Colon (tissue), 2 donors: ENCODE data around the gene SNRPA.
"Not testable (repeated sequence)": the region's sequence is repeated elsewhere in the genome, so short reads cannot be mapped to it uniquely, and the experiment has no call there.

ENCODE experiments used
- FAIRE-seq: peaks from 2 replicates; lab custom pipeline; 2012; peaks lifted over from hg19 to GRCh38; lab: Jason Lieb, UNC
- donor health status: control.
- donor health status: control.

Gene SNRPA

DNA sequence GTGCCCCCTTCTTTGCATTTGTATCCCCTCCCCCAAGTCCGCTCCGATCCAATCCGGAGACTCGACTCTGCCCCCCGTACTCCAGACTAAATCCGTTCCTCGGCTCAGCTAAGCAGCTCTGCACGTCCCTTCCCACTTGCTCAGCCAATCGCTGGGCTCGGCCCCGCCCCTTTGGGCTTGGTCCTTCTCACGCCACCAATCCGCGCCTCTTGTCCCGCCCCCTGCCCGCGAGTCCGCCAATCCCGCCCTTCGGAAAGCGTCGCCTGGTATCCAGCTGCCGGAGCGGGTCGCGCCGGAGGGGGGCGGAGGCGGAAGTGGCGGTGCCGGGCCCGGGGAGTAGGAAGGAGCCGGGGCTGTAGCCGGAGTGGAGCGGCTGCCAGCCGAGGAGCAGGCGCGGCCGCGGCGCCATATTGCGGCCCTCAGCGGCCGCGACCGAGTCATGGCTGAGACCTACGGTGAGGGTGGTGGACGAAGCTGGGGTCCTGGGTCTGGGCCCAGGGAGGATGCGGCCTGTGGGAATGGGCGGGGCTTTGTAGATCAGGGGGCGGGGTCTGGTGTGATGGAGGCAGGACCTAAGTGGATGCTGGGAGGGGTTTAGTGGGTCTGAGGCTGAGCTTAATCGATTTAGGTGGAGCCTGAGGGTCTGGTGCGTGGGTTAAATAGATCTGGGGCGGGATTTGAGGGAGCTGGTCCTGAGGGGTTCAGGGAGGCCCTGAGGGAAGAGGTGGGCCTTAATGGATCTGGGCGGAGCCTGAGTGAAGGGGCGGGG is 27.1 kb downstream of the SNRPA start, which contains the start of gene RAB4B:
Gene RAB4B (plus strand): TSS at position 311 of the 769 bp plus-strand sequence. CDS start 129 bp downstream, at position 440.
- no peak for FAIRE-seq

- no peak for FAIRE-seq
Measured at GRCh38 chr19:40778706-40779284, 27.8 kb downstream of the SNRPA start.

DNA sequence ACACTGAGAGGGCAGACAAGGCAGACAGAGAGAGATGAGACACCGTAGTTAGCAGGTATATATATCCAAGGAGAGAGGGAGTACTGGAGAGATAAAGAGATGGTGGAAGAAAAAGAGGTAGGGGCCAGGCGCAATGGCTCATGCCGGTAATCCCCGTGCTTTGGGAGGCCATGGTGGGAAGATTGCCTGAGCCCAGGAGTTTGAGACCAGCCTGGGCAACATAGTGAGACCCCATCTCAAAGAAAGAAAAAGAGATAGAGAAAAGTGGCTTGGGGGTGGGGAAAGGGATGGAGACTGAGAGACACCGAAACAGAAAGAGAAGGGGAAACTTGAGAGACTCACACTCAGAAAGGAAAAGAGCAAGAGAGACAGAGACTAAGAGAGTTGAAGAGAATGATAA is 29.6 kb downstream of the SNRPA start:
- FAIRE-seq: no peak

DNA sequence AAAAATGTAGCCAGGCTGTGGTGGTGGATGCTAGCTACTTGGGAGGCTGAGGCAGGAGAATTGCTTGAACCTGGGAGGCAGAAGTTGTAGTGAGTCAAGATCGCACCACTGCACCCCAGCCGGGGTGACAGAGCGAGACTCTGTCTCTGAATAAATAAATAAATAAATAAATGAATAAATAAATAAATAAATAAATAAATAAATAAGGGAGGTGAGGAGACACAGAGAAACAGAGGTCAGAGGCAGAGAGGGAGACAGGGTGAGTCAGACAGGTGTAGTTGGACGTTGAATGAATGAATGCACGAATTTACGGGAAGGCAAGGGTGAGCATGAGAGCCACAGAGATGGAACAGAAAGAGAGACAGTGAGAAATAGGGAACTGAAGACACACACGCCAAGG is 30.1 kb downstream of the SNRPA start:
- FAIRE-seq: no peak

DNA sequence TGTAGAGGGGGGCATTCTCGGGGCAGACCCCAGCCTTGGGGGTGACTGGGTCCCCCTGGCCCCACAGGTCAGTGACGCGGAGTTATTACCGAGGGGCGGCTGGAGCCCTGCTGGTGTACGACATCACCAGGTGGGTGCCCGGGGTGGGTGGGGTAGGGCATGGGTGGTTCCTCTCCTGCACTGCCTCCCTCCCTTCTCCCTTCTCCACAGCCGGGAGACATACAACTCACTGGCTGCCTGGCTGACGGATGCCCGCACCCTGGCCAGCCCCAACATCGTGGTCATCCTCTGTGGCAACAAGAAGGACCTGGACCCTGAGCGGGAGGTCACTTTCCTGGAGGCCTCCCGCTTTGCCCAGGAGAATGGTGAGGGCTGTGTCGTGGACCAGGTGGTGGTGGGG is 32.7 kb downstream of the SNRPA start:
- FAIRE-seq: no peak

GRCh38 chr19:40784146-40784545 is 33.1 kb downstream of the SNRPA start:
- not testable (repeated sequence) for FAIRE-seq

- no peak for FAIRE-seq
Measured at GRCh38 chr19:40785526-40785925, 34.5 kb downstream of the SNRPA start.

DNA sequence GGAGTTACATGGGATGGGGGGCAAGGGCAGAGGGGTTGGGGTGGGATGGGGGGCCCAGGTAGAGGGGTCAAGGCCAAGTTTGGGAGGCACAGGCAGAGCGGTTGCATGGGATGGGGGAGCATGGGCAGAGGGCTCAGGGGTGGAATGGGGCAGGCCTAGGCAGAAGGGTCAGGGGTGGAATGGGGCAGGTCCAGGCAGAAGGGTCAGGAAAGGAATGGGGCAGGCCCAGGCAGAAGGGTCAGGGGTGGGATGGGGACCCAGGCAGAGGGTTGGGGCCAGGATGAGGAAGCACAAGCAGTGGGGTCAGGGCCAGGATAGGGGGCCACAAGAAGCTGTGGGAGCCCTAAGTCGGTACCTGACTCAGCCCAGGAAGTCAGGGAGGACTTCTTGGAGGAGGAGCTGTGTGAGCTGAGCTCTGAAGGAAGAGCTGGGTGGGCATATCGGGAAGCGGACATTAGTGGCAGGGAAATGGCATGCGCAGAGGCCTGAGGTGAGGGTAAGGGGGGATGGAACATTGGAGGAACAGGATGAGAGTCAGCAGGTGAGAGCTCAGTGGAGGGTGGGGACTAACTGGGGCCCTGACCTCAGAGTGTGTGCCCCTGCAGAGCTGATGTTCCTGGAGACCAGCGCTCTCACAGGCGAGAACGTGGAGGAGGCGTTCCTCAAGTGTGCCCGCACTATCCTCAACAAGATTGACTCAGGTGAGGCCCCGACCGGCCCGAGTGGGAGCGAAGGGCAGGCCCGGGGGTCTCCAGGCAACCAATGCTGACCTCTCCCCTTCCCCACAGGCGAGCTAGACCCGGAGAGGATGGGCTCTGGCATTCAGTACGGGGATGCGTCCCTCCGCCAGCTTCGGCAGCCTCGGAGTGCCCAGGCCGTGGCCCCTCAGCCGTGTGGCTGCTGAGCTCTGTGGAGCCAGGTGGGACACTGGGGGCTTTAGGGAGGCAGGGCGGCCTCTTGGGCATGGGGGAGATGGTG is 35.3 kb downstream of the SNRPA start:
- FAIRE-seq: no peak

GRCh38 chr19:40791349-40791748 is 40.3 kb downstream of the SNRPA start:
- FAIRE-seq: no peak

DNA sequence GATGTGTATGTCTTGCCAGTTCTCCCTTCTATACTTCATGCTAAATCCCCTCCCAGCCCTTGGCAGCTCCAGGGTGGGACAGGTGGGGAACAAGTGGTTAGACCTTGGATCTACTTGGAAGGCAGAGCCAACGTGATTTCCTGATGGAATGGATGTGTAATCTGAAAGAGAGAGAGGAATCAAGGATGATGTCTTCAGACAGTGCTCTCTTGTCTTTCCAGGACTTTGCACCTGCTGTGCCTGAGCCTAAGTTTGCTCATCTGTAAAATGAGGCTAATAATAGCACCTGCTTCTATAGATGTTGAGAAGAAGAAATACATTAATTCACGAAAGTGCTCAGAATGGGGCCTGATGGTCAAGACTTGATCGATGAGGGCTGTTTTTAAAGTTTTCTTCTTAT is 41.0 kb downstream of the SNRPA start:
- no peak for FAIRE-seq

GRCh38 chr19:40797166-40797962 is 46.4 kb downstream of the SNRPA start:
- no peak for FAIRE-seq

GRCh38 chr19:40797963-40798682 is 47.1 kb downstream of the SNRPA start:
- no peak for FAIRE-seq

DNA sequence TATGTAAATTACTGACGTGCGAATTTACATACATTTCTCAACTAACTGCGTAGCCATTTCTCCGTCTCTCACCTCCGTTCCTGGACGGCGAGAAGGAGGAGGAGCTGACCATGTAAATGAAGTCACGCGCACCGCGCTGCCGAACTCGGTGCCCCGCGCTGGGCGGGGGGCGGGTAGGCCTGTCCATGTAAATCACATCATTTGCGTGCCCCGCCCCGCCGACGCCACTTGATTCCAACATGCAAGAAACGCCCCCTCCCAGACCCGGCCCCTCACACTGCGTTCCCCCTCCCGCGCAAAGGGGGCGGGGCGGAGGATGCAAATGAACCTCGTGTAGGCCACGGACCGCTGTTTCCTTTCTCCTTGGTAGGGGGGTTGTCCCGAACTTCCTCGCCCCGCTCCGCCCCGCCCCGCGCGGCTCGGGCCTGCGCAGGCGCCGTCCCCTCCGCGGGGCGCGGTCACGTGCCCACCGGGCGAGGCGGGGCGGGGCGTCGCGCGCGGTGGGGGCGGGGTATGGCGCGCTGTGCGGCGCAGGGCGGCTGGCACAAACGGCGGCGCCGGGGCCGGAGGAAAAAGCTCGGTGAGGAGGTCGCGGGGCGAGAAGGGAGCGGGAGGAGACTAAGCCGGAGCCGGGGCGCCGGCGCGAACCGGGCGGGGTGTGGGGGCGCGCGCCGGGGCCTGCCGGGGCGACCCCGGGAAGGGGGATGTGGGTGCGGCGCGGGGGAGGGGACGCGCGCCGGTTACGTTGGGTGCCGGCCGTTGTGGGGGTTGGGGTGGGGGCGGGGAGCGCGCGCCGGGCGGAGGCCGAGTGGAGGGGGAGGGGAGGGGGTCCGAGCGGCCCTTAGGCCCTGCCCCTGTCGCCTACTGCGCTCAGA is 47.9 kb downstream of the SNRPA start, which contains the start of gene EGLN2:
Gene EGLN2 (plus strand): TSS at position 509 of the 875 bp plus-strand sequence. CDS start 1,382 bp downstream, outside the sequence.
- no peak for FAIRE-seq

DNA sequence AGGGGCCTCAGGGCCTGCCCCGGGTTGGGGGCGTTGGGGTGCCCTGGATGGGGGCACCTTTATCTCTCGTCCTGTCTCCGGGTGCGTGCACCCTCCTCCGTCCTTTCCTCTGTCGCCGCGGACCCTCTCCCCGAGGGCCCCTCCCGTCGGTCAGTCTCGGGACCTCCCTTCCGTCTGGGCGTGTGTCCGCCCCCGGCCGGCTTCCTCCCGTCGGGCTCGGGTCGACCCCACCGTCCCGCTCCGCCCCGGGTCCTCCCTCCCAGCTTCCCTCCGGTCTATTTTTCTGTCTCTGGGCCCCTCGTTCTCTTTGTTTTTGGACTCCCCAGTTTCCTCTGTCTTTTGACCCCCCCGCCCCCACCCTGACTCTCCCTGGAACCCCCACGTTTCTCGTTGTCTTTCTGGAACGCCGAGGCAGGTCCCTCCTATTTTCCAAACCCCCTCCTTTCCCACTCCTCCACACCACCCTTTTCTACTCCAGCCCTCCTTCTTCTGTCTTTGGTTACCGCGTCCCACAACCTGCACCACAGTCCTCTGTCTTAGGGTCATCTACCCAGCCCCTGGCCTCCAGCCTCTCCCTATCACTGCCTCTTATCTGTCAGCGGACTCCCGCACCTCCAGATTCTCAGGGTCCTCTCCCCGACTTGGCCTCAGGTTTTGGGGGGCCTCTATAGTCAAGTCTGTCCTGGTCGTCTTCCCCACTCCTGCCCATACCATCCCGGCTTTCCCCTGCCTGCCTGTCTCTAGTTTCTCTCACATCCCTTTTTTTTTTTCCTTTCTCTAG is 48.7 kb downstream of the SNRPA start:
- FAIRE-seq: no peak

DNA sequence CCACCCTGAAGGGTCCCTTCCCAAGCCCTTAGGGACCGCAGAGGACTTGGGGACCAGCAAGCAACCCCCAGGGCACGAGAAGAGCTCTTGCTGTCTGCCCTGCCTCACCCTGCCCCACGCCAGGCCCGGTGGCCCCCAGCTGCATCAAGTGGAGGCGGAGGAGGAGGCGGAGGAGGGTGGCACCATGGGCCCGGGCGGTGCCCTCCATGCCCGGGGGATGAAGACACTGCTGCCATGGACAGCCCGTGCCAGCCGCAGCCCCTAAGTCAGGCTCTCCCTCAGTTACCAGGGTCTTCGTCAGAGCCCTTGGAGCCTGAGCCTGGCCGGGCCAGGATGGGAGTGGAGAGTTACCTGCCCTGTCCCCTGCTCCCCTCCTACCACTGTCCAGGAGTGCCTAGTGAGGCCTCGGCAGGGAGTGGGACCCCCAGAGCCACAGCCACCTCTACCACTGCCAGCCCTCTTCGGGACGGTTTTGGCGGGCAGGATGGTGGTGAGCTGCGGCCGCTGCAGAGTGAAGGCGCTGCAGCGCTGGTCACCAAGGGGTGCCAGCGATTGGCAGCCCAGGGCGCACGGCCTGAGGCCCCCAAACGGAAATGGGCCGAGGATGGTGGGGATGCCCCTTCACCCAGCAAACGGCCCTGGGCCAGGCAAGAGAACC is 49.5 kb downstream of the SNRPA start:
- no peak for FAIRE-seq

- no peak for FAIRE-seq
Measured at GRCh38 chr19:40800997-40801377, 50.0 kb downstream of the SNRPA start.

DNA sequence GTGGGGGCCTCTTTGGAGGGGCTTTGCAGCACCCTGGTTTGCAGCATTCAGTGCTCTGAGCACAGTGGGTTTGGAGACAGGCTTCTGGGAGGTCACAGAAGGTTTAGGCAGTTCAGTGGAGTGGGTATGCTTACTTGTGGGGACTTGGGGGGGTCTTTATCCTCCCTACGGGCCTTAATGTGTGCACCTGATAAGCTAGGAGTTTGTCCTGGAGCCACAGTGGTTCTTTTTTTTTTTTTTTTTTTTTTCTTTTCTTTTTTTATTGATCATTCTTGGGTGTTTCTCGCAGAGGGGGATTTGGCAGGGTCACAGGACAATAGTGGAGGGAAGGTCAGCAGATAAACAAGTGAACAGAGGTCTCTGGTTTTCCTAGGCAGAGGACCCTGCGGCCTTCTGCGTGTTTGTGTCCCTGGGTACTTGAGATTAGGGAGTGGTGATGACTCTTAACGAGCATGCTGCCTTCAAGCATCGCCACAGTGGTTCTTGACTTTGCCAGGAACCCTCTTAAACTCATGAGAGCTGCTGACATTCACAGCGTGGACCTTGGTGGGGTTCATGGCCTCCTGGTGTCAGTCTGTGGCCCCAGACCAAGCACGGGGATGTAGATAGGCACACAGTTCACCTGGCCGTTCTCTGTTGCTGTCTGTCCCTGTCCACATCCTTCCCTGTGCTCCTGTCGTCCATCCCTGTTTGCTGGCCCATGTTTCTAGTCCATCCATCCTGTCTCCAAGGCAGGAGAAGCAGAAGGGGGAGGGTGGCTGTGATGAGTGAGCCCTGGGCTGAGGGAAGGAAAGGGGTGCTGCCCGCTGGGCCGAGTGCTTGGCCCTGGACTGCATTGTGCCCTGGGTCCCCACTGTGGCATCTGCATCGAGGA is 50.7 kb downstream of the SNRPA start:
- FAIRE-seq: no peak
